Lung (tissue), 12 donors: ENCODE data around the gene C20orf144. TPM values are rescaled to one million over a fixed set of nuclear protein-coding genes. Genes with fewer than 3 reads are reported as not detected.
A peak's percentile ranks its signal among the peaks of the same experiment; 100 is the strongest.

Source experiments
- ATAC-seq: fragments of 200-7000 bp; cut with Tn5 transposase; one replicate; pipeline ENCODE4 v1.9.1; 2020; ENCODE audit warnings: moderate number of reproducible peaks; ENCODE audit not compliant: insufficient read depth, low FRiP score
- DNase-seq, 3 donors: peaks; one replicate each; pipeline ENCODE4 v3.0.0-alpha.2; 2013 to 2017
- H3K27ac ChIP-seq, 2 donors: one replicate each; pipeline ENCODE4 v1.5.1; 2013; ENCODE audit warnings: mild to moderate bottlenecking in 2 of 2, moderate library complexity in 2 of 2, control low read depth in 1 of 2, inconsistent platforms in 1 of 2, low read depth in 1 of 2, low read length in 1 of 2
- H3K27me3 ChIP-seq, 3 donors: one replicate each; pipeline ENCODE4 v1.5.1; 2013; ENCODE audit warnings: low read length in 2 of 3; ENCODE audit not compliant: control insufficient read depth in 3 of 3, insufficient read depth in 3 of 3
- H3K36me3 ChIP-seq, 4 donors: one replicate each; pipeline ENCODE4 v1.5.1; 2013; ENCODE audit warnings: low read length in 4 of 4, mild to moderate bottlenecking in 1 of 4, moderate library complexity in 1 of 4; ENCODE audit not compliant: control insufficient read depth in 4 of 4, insufficient read depth in 4 of 4
- H3K4me1 ChIP-seq, 5 donors: one replicate each; pipeline ENCODE4 v1.5.1; 2013; ENCODE audit warnings: low read length in 5 of 5, mild to moderate bottlenecking in 2 of 5, moderate library complexity in 1 of 5; ENCODE audit not compliant: control insufficient read depth in 5 of 5, insufficient read depth in 5 of 5
- H3K4me3 ChIP-seq: one replicate; pipeline ENCODE4 v1.5.1; 2013; ENCODE audit warnings: mild to moderate bottlenecking, control low read depth, moderate library complexity
- H3K9ac ChIP-seq, 2 donors: one replicate each; pipeline ENCODE4 v1.5.1; 2013; ENCODE audit warnings: low read length in 2 of 2, control low read depth in 1 of 2; ENCODE audit not compliant: insufficient read depth in 1 of 2
- H3K9me3 ChIP-seq, 4 donors: one replicate each; pipeline ENCODE4 v1.5.1; 2013; ENCODE audit warnings: low read length in 3 of 4, mild to moderate bottlenecking in 1 of 4, moderate library complexity in 1 of 4; ENCODE audit not compliant: control insufficient read depth in 4 of 4, insufficient read depth in 3 of 4
- CTCF ChIP-seq: IDR thresholded peaks from 2 replicates; pipeline ENCODE4 v1.5.1; 2012; ENCODE audit warnings: mild to moderate bottlenecking; ENCODE audit errors: control extremely low read depth, extremely low read depth
- WGBS, 2 donors: extraction: QIAGEN DNeasy Blood & Tissue Kit; methylation state at CpG; one replicate each; pipeline ENCODE4 v1.1.7; 2013; 5-methylcytosine and 5-hydroxymethylcytosine counted together
- polyA plus RNA-seq, 2 donors: library from polyadenylated mRNA; stranded (reverse); fragments of 200-250 nt; gene quantifications; one replicate each; pipeline ENCODE4 v1.2.1, GENCODE V29; 2013
- total RNA-seq, 2 donors: library from RNA; depleted of rRNA in 1 of 2; stranded (reverse); fragments of >200 nt in 1 of 2; gene quantifications; one replicate each; pipeline ENCODE4 v1.2.1, GENCODE V29; 2014 to 2021
- donor health status: control.
- donor health status: control.
- donor health status: Bipolar disorder and iron deficiency.
- donor health status: healthy.
- donor health status: DM: yes; HTN: yes; CAD: no.

The C20orf144 gene
- total and polyA plus RNA-seq, 4 donors: 0.05 to 0.31 (median 0.08) TPM; not detected in 1

- Histone ChIP-seq H3K4me1 (peaks cover 0 to 25% (median 0%) of the 10 kb centered on the region in 5 donors), H3K36me3 (peaks cover 0 to 9% (median 4%) of the 10 kb centered on the region in 4 donors), H3K27ac (peak overlapping the region in 1 of 2 donors; percentile 60), H3K4me3 (no peak overlapping the region), H3K9ac (no peak overlapping the region), H3K27me3 (no peaks in the 10 kb centered on the region), H3K9me3 (no peaks in the 10 kb centered on the region)
- ATAC-seq: peak; percentile 35
- 69 to 81% methylated on average over 11 of the region's 11 CpGs for WGBS, 2 donors
- no peak for TF ChIP-seq CTCF
- peak; percentile 53 to 77 (median 66) for DNase-seq
These were observed 8.1 kb upstream of the C20orf144 start for GRCh38 chr20:33653900-33654596.

- Histone ChIP-seq H3K9me3 (no peaks in the 10 kb centered on the region), H3K9ac (no peak overlapping the region), H3K4me3 (no peak overlapping the region), H3K36me3 (peaks cover 0 to 16% (median 6%) of the 10 kb centered on the region in 4 donors), H3K4me1 (peaks cover 0 to 18% (median 0%) of the 10 kb centered on the region in 5 donors), H3K27me3 (no peaks in the 10 kb centered on the region), H3K27ac (peak overlapping the region in 1 of 2 donors; percentile 60)
- DNase-seq (peak in 2 of 3 donors; percentile 41 to 43), ATAC-seq (no peak)
- WGBS, 2 donors: 65 to 74% methylated on average over 14 of the region's 14 CpGs
- TF ChIP-seq CTCF: no peak
These were observed 7.4 kb upstream of the C20orf144 start for GRCh38 chr20:33654680-33655161.

GRCh38 chr20:33655164-33655563, 7.0 kb upstream of the C20orf144 start:
- H3K27ac ChIP-seq: peak overlapping the region in 1 of 2 donors; percentile 60
- peaks cover 0 to 16% (median 0%) of the 10 kb centered on the region in 5 donors for H3K4me1 ChIP-seq
- TF ChIP-seq CTCF: no peak
- ATAC-seq (no peak), DNase-seq (no peak)
- peaks cover 0 to 17% (median 5%) of the 10 kb centered on the region in 4 donors for H3K36me3 ChIP-seq
- H3K9me3 ChIP-seq: no peaks in the 10 kb centered on the region
- no peaks in the 10 kb centered on the region for H3K27me3 ChIP-seq
- no peak overlapping the region for H3K4me3 ChIP-seq
- H3K9ac ChIP-seq: no peak overlapping the region
- 65 to 71% methylated on average over 4 of the region's 4 CpGs for WGBS, 2 donors
